PC-9 (cell line): Measurements from ENCODE around the gene G0S2. TPM values are rescaled to one million over a fixed set of nuclear protein-coding genes. Genes with fewer than 3 reads are reported as not detected.

Experiments used
- BruUV-seq: library from RNA; stranded (reverse); fragments of 400-500 nt; replicated peaks from 2 replicates; lab custom pipeline; 2021; lab: Mats Ljungman, UMichigan
- CTCF ChIA-PET: fragments of 300-600 bp; sonication (Branson Sonifier 250); formaldehyde crosslinking; loops from one replicate; lab custom pipeline; 2022; ENCODE audit warnings: antibody characterized with exemption; lab: Charles Lee
- POLR2A ChIA-PET: fragments of 300-600 bp; sonication (Branson Sonifier 250); formaldehyde crosslinking; loops from one replicate; lab custom pipeline; 2022; ENCODE audit warnings: antibody characterized with exemption; ENCODE audit not compliant: unreplicated experiment; lab: Charles Lee
- DNase-seq, 2 experiments: peaks; one replicate each; pipeline versions ENCODE4 v3.0.0 to v3.0.0-alpha.2; 2015 to 2022; ENCODE audit warnings: mixed read lengths in 1 of 2
- H2AFZ ChIP-seq: fragments of 200-600 bp; sonication (generic); 2 replicates; pipeline ENCODE4 v1.8.1; 2017; ENCODE audit warnings: antibody characterized with exemption
- H3F3A ChIP-seq: fragments of 200-600 bp; sonication (generic); 2 replicates; pipeline ENCODE4 v1.8.1; 2017; ENCODE audit warnings: antibody characterized with exemption, mild to moderate bottlenecking, low read depth; ENCODE audit not compliant: insufficient read depth
- H3K27ac ChIP-seq: fragments of 200-600 bp; sonication (generic); 2 replicates; pipeline ENCODE4 v1.6.1; 2016; ENCODE audit warnings: mixed run types
- H3K27me3 ChIP-seq: fragments of 200-600 bp; sonication (generic); 2 replicates; pipeline ENCODE4 v1.6.1; 2016; ENCODE audit warnings: low read depth, mixed run types; ENCODE audit not compliant: insufficient read depth
- H3K36me3 ChIP-seq: fragments of 200-600 bp; sonication (generic); 2 replicates; pipeline ENCODE4 v1.6.1; 2016; ENCODE audit warnings: low read depth, mixed run types
- H3K4me1 ChIP-seq: fragments of 200-600 bp; sonication (generic); replicated peaks from 2 replicates; pipeline ENCODE4 v1.6.1; 2016; ENCODE audit warnings: mixed run types; ENCODE audit not compliant: insufficient read depth
- H3K4me2 ChIP-seq: fragments of 200-600 bp; sonication (generic); 2 replicates; pipeline ENCODE4 v1.6.1; 2017; ENCODE audit warnings: mixed run types
- H3K4me3 ChIP-seq: fragments of 200-600 bp; sonication (generic); 2 replicates; pipeline ENCODE4 v1.6.1; 2016; ENCODE audit warnings: mixed run types
- H3K79me2 ChIP-seq: fragments of 200-600 bp; sonication (generic); 2 replicates; pipeline ENCODE4 v1.6.1; 2017; ENCODE audit warnings: low read depth, mixed run types
- H3K9me2 ChIP-seq: fragments of 200-600 bp; sonication (generic); 2 replicates; pipeline ENCODE4 v1.8.1; 2017; ENCODE audit warnings: mild to moderate bottlenecking; ENCODE audit not compliant: insufficient read depth
- H3K9me3 ChIP-seq: fragments of 200-600 bp; sonication (generic); 2 replicates; pipeline ENCODE4 v1.8.1; 2016; ENCODE audit warnings: low read depth; ENCODE audit not compliant: insufficient read depth
- H4K20me1 ChIP-seq: fragments of 200-600 bp; sonication (generic); 2 replicates; pipeline ENCODE4 v1.8.1; 2017; ENCODE audit not compliant: insufficient read depth
- EZH2 ChIP-seq: fragments of 200-600 bp; sonication (generic); IDR thresholded peaks from 2 replicates; pipeline ENCODE4 v1.8.0; 2017; ENCODE audit warnings: antibody characterized with exemption, low read depth
- intact Hi-C: fragments of 100-400 bp; cut with micrococcal nuclease; formaldehyde crosslinking; loops from one replicate; pipeline ENCODE4 v1.10.0; 2022; ENCODE audit not compliant: unreplicated experiment
- total RNA-seq: library from RNA; stranded (reverse); gene quantifications from 2 replicates; pipeline ENCODE4 v1.2.3, GENCODE V29; 2021
- TF ChIP-seq, protein P1 (sequence below): fragments of 200-600 bp; sonication (generic); conservative IDR thresholded peaks from 2 replicates; pipeline ENCODE4 v1.6.1; 2017; ENCODE audit warnings: mixed run types, antibody characterized with exemption, mild to moderate bottlenecking, moderate library complexity

The G0S2 gene
- total RNA-seq, 1 experiment from 2014 or later, result 2.4 TPM

DNA sequence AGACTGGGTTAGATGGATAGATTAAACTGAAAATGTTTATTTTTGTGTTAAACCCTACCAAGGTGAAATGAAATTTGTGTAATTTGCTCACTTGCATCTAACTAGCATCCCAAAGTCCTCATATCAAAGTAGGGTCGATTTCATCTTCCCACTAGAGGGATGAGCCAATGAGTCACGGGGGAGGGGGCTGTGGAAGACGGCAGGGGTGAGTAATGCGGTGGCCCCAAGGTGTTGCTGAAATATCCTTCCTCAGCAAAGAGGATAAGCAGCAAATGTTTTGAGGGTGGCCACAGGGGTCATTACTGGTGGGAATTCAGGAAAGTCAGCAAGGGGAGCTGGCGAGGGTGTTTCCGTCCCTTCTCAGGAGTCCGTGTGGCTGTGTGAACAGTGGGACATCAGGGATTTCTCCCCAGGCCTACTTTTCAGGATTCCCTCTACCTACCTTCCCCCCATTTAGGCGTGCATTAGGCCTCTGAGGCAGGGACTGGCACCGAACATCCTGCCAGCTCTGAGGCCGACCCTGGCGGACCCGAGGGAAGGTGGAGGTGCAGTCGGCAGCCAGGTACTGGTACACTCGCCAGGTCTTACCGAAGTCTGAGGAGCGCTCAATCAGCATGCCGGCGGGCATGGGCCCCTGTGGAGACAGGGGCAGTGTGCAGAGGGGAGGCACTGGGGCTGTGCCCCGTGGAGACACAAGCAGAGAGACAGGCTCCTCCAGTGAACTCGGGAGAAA lies 41.0 kb upstream of the G0S2 start:
- CTCF ChIA-PET, result no interaction called here
- intact Hi-C loops, result no loop called here
- Histone ChIP-seq H3K36me3 (peaks cover 19% of the 10 kb centered on the region), H3K27me3 (no peaks in the 10 kb centered on the region), H3K4me2 (no peak overlapping the region), H3F3A (peaks cover 8% of the 10 kb centered on the region; the same call in 1 of the 2 replicates), H2AFZ (no peak overlapping the region), H3K79me2 (no peaks in the 10 kb centered on the region), H3K4me3 (no peak overlapping the region), H3K9me2 (no peaks in the 10 kb centered on the region), H4K20me1 (no peaks in the 10 kb centered on the region; the same call in 1 of the 2 replicates), H3K4me1 (no peaks in the 10 kb centered on the region), H3K9me3 (no peaks in the 10 kb centered on the region), H3K27ac (no peak overlapping the region)
- DNase-seq, result no peak
- TF ChIP-seq EZH2, result no peak
- TF ChIP-seq, protein P1, sequence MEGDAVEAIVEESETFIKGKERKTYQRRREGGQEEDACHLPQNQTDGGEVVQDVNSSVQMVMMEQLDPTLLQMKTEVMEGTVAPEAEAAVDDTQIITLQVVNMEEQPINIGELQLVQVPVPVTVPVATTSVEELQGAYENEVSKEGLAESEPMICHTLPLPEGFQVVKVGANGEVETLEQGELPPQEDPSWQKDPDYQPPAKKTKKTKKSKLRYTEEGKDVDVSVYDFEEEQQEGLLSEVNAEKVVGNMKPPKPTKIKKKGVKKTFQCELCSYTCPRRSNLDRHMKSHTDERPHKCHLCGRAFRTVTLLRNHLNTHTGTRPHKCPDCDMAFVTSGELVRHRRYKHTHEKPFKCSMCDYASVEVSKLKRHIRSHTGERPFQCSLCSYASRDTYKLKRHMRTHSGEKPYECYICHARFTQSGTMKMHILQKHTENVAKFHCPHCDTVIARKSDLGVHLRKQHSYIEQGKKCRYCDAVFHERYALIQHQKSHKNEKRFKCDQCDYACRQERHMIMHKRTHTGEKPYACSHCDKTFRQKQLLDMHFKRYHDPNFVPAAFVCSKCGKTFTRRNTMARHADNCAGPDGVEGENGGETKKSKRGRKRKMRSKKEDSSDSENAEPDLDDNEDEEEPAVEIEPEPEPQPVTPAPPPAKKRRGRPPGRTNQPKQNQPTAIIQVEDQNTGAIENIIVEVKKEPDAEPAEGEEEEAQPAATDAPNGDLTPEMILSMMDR, result no peak
- POLR2A ChIA-PET, result no interaction called here
- BruUV-seq, result no TSS peak

DNA sequence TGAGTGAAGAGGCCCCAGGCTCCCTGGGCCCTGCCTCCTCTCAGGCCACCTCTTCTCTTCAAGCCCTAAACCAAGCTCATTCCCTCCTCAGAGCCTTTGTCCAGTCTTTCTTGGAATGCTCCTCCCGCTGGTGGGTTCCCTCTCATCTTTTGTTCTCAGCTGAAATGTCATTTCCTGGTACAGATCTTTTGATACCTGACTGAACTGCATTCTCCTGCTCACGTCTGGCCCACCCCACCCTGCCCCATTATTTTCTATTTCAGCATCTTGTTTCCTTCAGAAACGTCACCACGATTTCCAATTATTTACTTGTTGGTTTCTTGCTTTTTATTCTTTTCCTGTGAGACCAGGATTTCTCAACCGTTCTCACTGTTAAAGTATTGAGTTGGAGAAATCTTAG lies 39.4 kb upstream of the G0S2 start:
- POLR2A ChIA-PET, result no interaction called here
- TF ChIP-seq, protein P1, result no peak
- no peak for TF ChIP-seq EZH2
- intact Hi-C loops, result no loop called here
- Histone ChIP-seq H3K36me3 (peaks cover 19% of the 10 kb centered on the region), H2AFZ (no peak overlapping the region), H3K4me3 (no peak overlapping the region), H3K79me2 (no peaks in the 10 kb centered on the region), H3K27me3 (no peaks in the 10 kb centered on the region), H3K4me1 (no peaks in the 10 kb centered on the region), H3K9me3 (no peaks in the 10 kb centered on the region), H4K20me1 (no peaks in the 10 kb centered on the region; the same call in none of the 2 replicates), H3K9me2 (no peaks in the 10 kb centered on the region), H3K4me2 (no peak overlapping the region), H3K27ac (no peak overlapping the region), H3F3A (peaks cover 4% of the 10 kb centered on the region; the same call in 1 of the 2 replicates)
- DNase-seq, result no peak
- BruUV-seq, result no TSS peak
- CTCF ChIA-PET, result no interaction called here

DNA sequence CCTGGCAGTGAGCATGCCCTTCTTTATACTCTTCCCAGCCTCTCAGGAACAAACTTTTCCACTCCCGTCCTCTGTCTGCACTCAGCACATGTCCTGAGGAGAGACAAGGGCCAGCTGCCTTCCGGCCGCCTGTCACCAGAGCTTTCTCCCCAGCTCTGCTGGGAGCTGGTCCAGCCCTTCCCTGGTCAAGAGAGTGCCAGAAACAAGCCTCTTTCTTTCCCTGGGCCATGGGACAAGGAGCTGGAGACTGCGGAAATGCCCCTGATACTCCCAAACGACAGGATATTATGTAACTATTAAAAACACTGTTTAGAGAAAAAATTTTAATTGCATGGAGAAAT lies 33.4 kb upstream of the G0S2 start:
- H3K9me3 ChIP-seq, result no peaks in the 10 kb centered on the region
- H3K36me3 ChIP-seq, result peaks cover 45% of the 10 kb centered on the region
- H3K27ac ChIP-seq, result no peak overlapping the region
- peaks cover 21% of the 10 kb centered on the region; the same call in 1 of the 2 replicates for H3F3A ChIP-seq
- no peaks in the 10 kb centered on the region for H3K27me3 ChIP-seq
- H3K4me1 ChIP-seq, result peaks cover 3% of the 10 kb centered on the region; the same call in 1 of the 2 replicates
- CTCF ChIA-PET, result interaction anchor here (0.5 to 0.9 kb wide), 2 partner anchors 49 to 969 kb away, joined by 3 to 4 read pairs; no protein-coding TSS in a partner anchor
- no peak for DNase-seq
- intact Hi-C loops, result no loop called here
- no TSS peak for BruUV-seq
- H3K4me3 ChIP-seq, result no peak overlapping the region
- H4K20me1 ChIP-seq, result peaks cover 3% of the 10 kb centered on the region
- no peak overlapping the region for H2AFZ ChIP-seq
- H3K9me2 ChIP-seq, result no peaks in the 10 kb centered on the region
- peaks cover 54% of the 10 kb centered on the region for H3K79me2 ChIP-seq
- POLR2A ChIA-PET, result interaction anchor here (0.6 kb wide), 1 partner anchor 32 kb away, joined by 3 read pairs; no protein-coding TSS in a partner anchor
- no peak overlapping the region for H3K4me2 ChIP-seq
- TF ChIP-seq, protein P1, result no peak
- TF ChIP-seq EZH2, result no peak
